Effector memory CD8-positive, alpha-beta T cell (primary cell): Measurements from ENCODE around the gene CD84.
"Not testable (repeated sequence)": the region's sequence is repeated elsewhere in the genome, so short reads cannot be mapped to it uniquely, and the experiment has no call there.

Experiments
- ATAC-seq: fragments of 150-1000 bp; cut with Tn5 transposase; replicated peaks from 2 replicates; pipeline ENCODE4 v1.10.0; 2021; ENCODE audit warnings: mild to moderate bottlenecking, moderate library complexity
- DNase-seq, 3 experiments: peaks; one replicate each; pipeline ENCODE4 v3.0.0; 2021
- H3K27ac Mint-ChIP-seq, 2 donors: one replicate each; pipeline ENCODE4 v1.8.0; 2022; ENCODE audit warnings: mild to moderate bottlenecking in 2 of 2, mixed read lengths in 2 of 2, moderate library complexity in 2 of 2
- H3K27me3 Mint-ChIP-seq, 2 donors: one replicate each; pipeline ENCODE4 v1.8.0; 2022; ENCODE audit warnings: mixed read lengths in 2 of 2
- H3K36me3 Mint-ChIP-seq: one replicate; pipeline ENCODE4 v1.8.0; 2022; ENCODE audit warnings: mild to moderate bottlenecking, moderate library complexity, mixed read lengths; ENCODE audit not compliant: insufficient read depth
- H3K4me1 Mint-ChIP-seq, 2 donors: one replicate each; pipeline ENCODE4 v1.8.0; 2022; ENCODE audit warnings: low read depth in 2 of 2, mixed read lengths in 2 of 2
- H3K4me3 Mint-ChIP-seq, 2 donors: one replicate each; pipeline ENCODE4 v1.8.0; 2022; ENCODE audit warnings: mild to moderate bottlenecking in 2 of 2, mixed read lengths in 2 of 2, moderate library complexity in 2 of 2
- H3K9me3 Mint-ChIP-seq, 2 donors: one replicate each; pipeline ENCODE4 v1.8.0; 2022; ENCODE audit warnings: mixed read lengths in 2 of 2

Gene CD84

GRCh38 chr1:160522136-160522535, 57.2 kb downstream of the CD84 start:
- peak overlapping the region; percentile 41 to 91 for H3K27ac Mint-ChIP-seq
- peaks cover 15% of the 10 kb centered on the region for H3K36me3 Mint-ChIP-seq
- peaks cover 39 to 81% of the 10 kb centered on the region in 2 donors for H3K4me1 Mint-ChIP-seq
- DNase-seq (no peak), ATAC-seq (no peak)
- peak overlapping the region; percentile 87 to 91 for H3K4me3 Mint-ChIP-seq
- H3K27me3 Mint-ChIP-seq, result no peaks in the 10 kb centered on the region
- peaks cover 5 to 6% of the 10 kb centered on the region in 2 donors for H3K9me3 Mint-ChIP-seq

GRCh38 chr1:160521554-160521953, 57.7 kb downstream of the CD84 start:
- H3K36me3 Mint-ChIP-seq, result peaks cover 15% of the 10 kb centered on the region
- peaks cover under 1% of the 10 kb centered on the region in 2 donors for H3K9me3 Mint-ChIP-seq
- peak overlapping the region; percentile 87 to 91 for H3K4me3 Mint-ChIP-seq
- peaks cover 43 to 81% of the 10 kb centered on the region in 2 donors for H3K4me1 Mint-ChIP-seq
- H3K27ac Mint-ChIP-seq, result peak overlapping the region; percentile 41 to 91
- ATAC-seq (no peak), DNase-seq (no peak)
- H3K27me3 Mint-ChIP-seq, result no peaks in the 10 kb centered on the region

DNA sequence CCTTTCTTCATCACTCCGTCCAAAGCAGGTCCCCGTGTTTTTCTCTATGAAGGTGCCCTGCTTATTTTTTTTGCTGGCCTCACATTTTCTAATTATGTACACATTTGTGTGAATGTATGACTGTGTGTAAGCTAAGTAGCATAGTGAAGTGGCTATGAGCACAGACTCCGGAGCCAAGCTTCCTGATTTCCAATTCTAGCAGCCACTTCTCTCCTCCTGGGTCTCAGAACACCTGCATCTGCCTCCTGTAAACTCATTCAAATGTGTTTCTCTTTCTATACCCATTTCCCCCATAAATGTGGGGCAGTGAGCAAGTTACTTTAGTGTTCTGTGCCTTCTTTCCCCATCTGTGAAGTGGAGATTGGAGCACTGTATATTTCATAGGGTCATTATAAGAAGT, 58.3 kb downstream of the CD84 start:
- ATAC-seq (no peak), DNase-seq (no peak)
- Mint-ChIP-seq H3K9me3 (no peaks in the 10 kb centered on the region), H3K27ac (peak overlapping the region; percentile 41 to 91), H3K4me1 (peaks cover 48 to 84% of the 10 kb centered on the region in 2 donors), H3K4me3 (peak overlapping the region; percentile 87 to 91), H3K36me3 (peaks cover 15% of the 10 kb centered on the region), H3K27me3 (no peaks in the 10 kb centered on the region)

GRCh38 chr1:160520582-160520981, 58.7 kb downstream of the CD84 start:
- peaks cover 15% of the 10 kb centered on the region for H3K36me3 Mint-ChIP-seq
- peak overlapping the region; percentile 41 to 91 for H3K27ac Mint-ChIP-seq

DNA sequence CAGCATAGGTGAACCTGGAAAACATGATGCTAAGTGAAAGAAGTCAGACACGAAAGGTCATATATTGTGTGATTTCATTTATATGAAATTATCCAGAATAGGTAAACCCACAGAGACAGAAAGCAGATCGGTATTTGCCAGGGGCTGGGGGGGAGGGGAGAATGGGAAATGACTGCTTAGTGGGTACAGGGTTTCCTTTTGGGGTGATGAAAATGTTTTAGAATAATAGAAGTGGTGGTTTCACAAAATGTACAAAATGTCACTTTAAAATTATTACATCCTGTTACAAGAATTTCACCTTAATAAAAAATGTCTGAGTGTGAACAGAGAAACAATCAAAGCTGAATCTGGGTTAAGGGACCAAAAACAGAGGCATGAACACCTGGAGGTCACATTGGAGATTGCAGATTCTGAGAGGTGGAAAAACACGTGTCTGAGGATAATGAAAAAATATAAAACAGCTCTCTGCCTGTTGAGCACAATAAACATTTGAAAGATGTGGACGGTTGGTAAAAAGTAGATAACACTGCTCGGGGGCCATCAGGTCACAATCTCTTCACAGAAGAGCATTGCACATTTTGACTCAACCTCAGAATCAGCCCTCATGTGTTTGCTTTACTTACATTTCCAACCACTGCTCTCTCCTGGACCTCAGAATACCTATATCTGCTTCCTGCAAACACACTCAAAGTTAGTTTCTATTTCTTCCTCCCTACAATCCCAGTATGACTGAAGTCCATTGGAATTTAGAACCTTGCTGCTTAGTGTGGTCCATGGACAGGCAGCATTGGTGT, 59.5 kb downstream of the CD84 start:
- H3K27ac Mint-ChIP-seq, result peak overlapping the region; percentile 41 to 91
- H3K36me3 Mint-ChIP-seq, result peaks cover 15% of the 10 kb centered on the region
- no peaks in the 10 kb centered on the region for H3K9me3 Mint-ChIP-seq
- H3K27me3 Mint-ChIP-seq, result no peaks in the 10 kb centered on the region
- H3K4me3 Mint-ChIP-seq, result peak overlapping the region; percentile 87 to 91
- DNase-seq, result peak; percentile 18 to 30 (median 20)
- peaks cover 58 to 87% of the 10 kb centered on the region in 2 donors for H3K4me1 Mint-ChIP-seq
- ATAC-seq, result peak; percentile 63

More at GRCh38 chr1:160520582-160520981, 58.7 kb downstream of the CD84 start:
- Mint-ChIP-seq H3K27me3 (no peaks in the 10 kb centered on the region), H3K4me1 (peaks cover 52 to 87% of the 10 kb centered on the region in 2 donors), H3K9me3 (no peaks in the 10 kb centered on the region), H3K4me3 (peak overlapping the region; percentile 87 to 91)
- no peak for ATAC-seq
- DNase-seq, result no peak

DNA sequence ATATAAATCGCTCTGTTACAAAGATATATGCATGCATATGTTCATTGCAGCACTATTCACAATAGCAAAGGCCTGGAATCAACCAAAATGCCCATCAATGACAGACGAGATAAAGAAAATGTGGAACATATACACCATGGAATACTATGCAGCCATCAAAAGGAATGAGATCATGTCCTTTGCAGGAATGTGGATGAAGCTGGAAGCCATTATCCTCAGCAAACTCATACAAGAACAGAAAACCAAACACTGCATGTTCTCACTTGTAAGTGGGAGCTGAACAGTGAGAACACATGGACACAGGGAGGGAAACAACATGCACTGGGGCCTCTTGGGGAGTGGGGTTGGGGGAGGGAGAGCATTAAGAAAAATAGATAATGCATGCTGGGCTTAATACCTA, 61.8 kb downstream of the CD84 start:
- Mint-ChIP-seq H3K36me3 (peaks cover 15% of the 10 kb centered on the region), H3K4me1 (peaks cover 70 to 93% of the 10 kb centered on the region in 2 donors), H3K4me3 (peak overlapping the region; percentile 58 to 91)
- not testable (repeated sequence) for H3K9me3 Mint-ChIP-seq, H3K27me3 Mint-ChIP-seq, DNase-seq, ATAC-seq, H3K27ac Mint-ChIP-seq

- Mint-ChIP-seq H3K27ac (peak overlapping the region; percentile 45 to 66), H3K4me3 (peak overlapping the region; percentile 58 to 91)
- ATAC-seq, result not testable (repeated sequence)
Measured at GRCh38 chr1:160515908-160516307, 63.4 kb downstream of the CD84 start.

DNA sequence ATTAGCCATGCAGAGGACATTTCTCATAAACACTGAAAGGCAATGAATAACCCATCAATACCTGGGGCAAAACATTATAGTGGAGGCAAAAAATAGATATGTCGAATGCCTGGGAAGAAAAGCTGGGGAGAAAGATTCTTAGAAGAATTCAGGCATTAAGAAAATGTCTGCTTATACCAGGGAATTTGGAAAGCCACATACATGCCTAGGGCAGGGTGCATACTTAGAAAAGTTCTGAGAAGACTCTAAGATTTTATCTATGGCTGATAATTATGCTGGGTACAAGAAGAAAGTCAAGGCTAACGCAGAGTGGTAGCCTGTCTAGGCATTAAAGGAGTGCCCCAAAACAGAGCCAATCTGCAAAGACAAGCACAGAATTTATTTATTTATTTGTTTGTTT, 74.6 kb downstream of the CD84 start:
- Mint-ChIP-seq H3K9me3 (peaks cover 7 to 17% of the 10 kb centered on the region in 2 donors), H3K4me1 (peaks cover 37 to 64% of the 10 kb centered on the region in 2 donors), H3K36me3 (peaks cover 25% of the 10 kb centered on the region), H3K27me3 (no peaks in the 10 kb centered on the region), H3K4me3 (peak overlapping the region; percentile 62 to 71), H3K27ac (peak overlapping the region; percentile 71 to 92)
- ATAC-seq (no peak), DNase-seq (no peak)

More at GRCh38 chr1:160515908-160516307, 63.4 kb downstream of the CD84 start:
- DNase-seq, H3K9me3 Mint-ChIP-seq, H3K27me3 Mint-ChIP-seq: not testable (repeated sequence)
- H3K4me1 Mint-ChIP-seq, result peaks cover 67 to 88% of the 10 kb centered on the region in 2 donors
- peaks cover 15% of the 10 kb centered on the region for H3K36me3 Mint-ChIP-seq

GRCh38 chr1:160503087-160503486, 76.2 kb downstream of the CD84 start:
- no peak for DNase-seq
- no peak for ATAC-seq
- Mint-ChIP-seq H3K9me3 (peaks cover 7 to 17% of the 10 kb centered on the region in 2 donors), H3K4me1 (peaks cover 48 to 78% of the 10 kb centered on the region in 2 donors), H3K27me3 (no peaks in the 10 kb centered on the region), H3K27ac (peak overlapping the region; percentile 61 to 82), H3K4me3 (peak overlapping the region; percentile 9 to 62), H3K36me3 (peaks cover 22% of the 10 kb centered on the region)

GRCh38 chr1:160500321-160500990, 78.8 kb downstream of the CD84 start:
- peaks cover 29% of the 10 kb centered on the region for H3K36me3 Mint-ChIP-seq
- H3K4me1 Mint-ChIP-seq, result peaks cover 47 to 84% of the 10 kb centered on the region in 2 donors
- peaks cover under 1% of the 10 kb centered on the region in 2 donors for H3K9me3 Mint-ChIP-seq
- H3K27ac Mint-ChIP-seq, result peak overlapping the region in 1 of 2 donors; percentile 82
- DNase-seq (no peak), ATAC-seq (no peak)
- H3K27me3 Mint-ChIP-seq, result no peaks in the 10 kb centered on the region
- H3K4me3 Mint-ChIP-seq, result peak overlapping the region in 1 of 2 donors; percentile 62

DNA sequence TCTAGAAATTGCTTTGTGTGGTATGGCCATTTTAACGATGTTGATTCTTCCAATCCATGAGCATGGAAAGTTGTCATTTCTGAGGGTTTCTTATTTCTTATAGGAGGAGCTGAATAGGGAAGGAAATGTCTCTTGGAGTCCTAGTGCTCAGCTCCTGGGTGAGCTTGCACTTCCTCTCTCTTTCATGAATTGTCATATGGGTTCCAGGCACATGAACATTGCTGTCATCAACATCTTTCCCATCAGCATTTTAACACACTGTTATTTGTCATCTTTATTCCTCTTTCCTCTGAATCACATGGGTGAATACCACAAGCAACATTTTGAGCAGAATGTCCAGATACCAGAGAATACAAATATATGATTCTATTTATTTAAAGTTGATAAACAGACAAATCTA, 79.7 kb downstream of the CD84 start:
- H3K9me3 Mint-ChIP-seq, result no peaks in the 10 kb centered on the region
- H3K36me3 Mint-ChIP-seq, result peaks cover 36% of the 10 kb centered on the region
- peak overlapping the region in 1 of 2 donors; percentile 82 for H3K27ac Mint-ChIP-seq

DNA sequence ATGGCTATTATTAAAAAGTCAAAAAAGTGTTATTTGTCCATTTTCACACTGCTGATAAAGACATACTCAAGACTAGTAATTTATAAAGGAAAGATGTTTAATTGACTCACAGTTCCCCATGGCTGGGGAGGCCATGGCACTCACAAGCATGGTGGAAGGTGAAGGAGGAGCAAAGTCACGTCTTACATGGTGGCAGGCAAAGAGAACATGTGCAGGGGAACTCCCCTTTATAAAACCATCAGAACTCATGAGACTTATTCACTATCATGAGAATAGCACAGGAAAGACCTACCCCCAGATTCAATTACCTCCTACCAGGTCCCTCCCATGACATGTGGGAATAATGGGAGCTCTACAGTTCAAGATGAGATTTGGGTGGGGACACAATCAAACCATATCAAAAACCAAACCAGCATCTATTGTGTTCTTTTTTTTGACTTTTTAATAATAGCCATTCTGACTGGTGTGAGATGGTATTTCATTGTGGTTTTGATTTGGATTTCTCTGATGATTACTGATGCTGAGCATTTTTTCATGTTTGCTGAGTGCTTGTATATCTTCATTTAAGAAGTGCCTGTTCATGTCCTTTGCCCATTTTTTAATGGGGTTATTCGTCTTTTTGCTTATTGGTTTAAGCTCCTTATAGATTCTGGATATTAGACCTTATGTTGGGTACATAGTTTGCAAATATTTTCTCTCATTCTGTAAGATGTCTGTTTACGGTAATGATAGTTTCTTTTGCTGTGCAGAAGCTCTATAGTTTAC, 80.8 kb downstream of the CD84 start:
- Mint-ChIP-seq H3K27ac (peak overlapping the region in 1 of 2 donors; percentile 82), H3K4me1 (peaks cover 44 to 76% of the 10 kb centered on the region in 2 donors), H3K36me3 (peaks cover 30% of the 10 kb centered on the region), H3K4me3 (peak overlapping the region in 1 of 2 donors; percentile 25)
- ATAC-seq, DNase-seq, H3K27me3 Mint-ChIP-seq, H3K9me3 Mint-ChIP-seq: not testable (repeated sequence)

More for the DNA sequence above, 79.7 kb downstream of the CD84 start:
- peak overlapping the region in 1 of 2 donors; percentile 56 for H3K4me3 Mint-ChIP-seq
- DNase-seq, result no peak
- ATAC-seq, result no peak
- peaks cover 47 to 83% of the 10 kb centered on the region in 2 donors for H3K4me1 Mint-ChIP-seq
- H3K27me3 Mint-ChIP-seq, result no peaks in the 10 kb centered on the region

- DNase-seq (no peak), ATAC-seq (no peak)
- H3K9me3 Mint-ChIP-seq, result no peaks in the 10 kb centered on the region
- no peaks in the 10 kb centered on the region for H3K27me3 Mint-ChIP-seq
- peaks cover 26 to 56% of the 10 kb centered on the region in 2 donors for H3K4me1 Mint-ChIP-seq
- peak overlapping the region in 1 of 2 donors; percentile 50 for H3K27ac Mint-ChIP-seq
- H3K36me3 Mint-ChIP-seq, result peaks cover 22% of the 10 kb centered on the region
- H3K4me3 Mint-ChIP-seq, result no peak overlapping the region
Measured at GRCh38 chr1:160496334-160496733, 83.0 kb downstream of the CD84 start.
